ENCODE data around the gene ADGRB2.
A peak's percentile ranks its signal among the peaks of the same experiment; 100 is the strongest.

Gene ADGRB2

GRCh38 chr1:31797216-31797615 lies 33.1 kb upstream of the ADGRB2 start:
- no peak overlapping the region for H3K4me3 ChIP-seq (ENCODE audit: low read depth, low read length)

GRCh38 chr1:31796707-31797106 lies 32.6 kb upstream of the ADGRB2 start:
- Histone ChIP-seq H3K27me3 (no peaks in the 10 kb centered on the region), H3K9me3 (no peaks in the 10 kb centered on the region), H3K4me1 (no peaks in the 10 kb centered on the region), H3K36me3 (no peaks in the 10 kb centered on the region), H3K4me3 (ENCODE audit: low read depth, low read length) (no peak overlapping the region)
- no peak for TF ChIP-seq CTCF (IDR thresholded peaks at IDR 0.05; ENCODE audit: low read depth, low read length)
- DNase-seq = no peak

More at GRCh38 chr1:31797216-31797615, 33.1 kb upstream of the ADGRB2 start:
- no peaks in the 10 kb centered on the region for H3K36me3 ChIP-seq
- DNase-seq = no peak
- H3K27me3 ChIP-seq = no peaks in the 10 kb centered on the region
- TF ChIP-seq CTCF (IDR thresholded peaks at IDR 0.05; ENCODE audit: low read depth, low read length) = no peak
- no peaks in the 10 kb centered on the region for H3K4me1 ChIP-seq
- H3K9me3 ChIP-seq = no peaks in the 10 kb centered on the region

GRCh38 chr1:31795801-31796621 lies 31.9 kb upstream of the ADGRB2 start:
- DNase-seq = peak; percentile 70

GRCh38 chr1:31795096-31795675 lies 31.0 kb upstream of the ADGRB2 start:
- H3K36me3 ChIP-seq = no peaks in the 10 kb centered on the region
- H3K27me3 ChIP-seq = no peaks in the 10 kb centered on the region
- no peaks in the 10 kb centered on the region for H3K9me3 ChIP-seq
- no peak for DNase-seq
- H3K4me1 ChIP-seq = no peaks in the 10 kb centered on the region
- TF ChIP-seq CTCF (IDR thresholded peaks at IDR 0.05; ENCODE audit: low read depth, low read length) = no peak
- H3K4me3 ChIP-seq (ENCODE audit: low read depth, low read length) = no peak overlapping the region

More at GRCh38 chr1:31795801-31796621, 31.9 kb upstream of the ADGRB2 start:
- TF ChIP-seq CTCF (IDR thresholded peaks at IDR 0.05; ENCODE audit: low read depth, low read length) = no peak
- H3K36me3 ChIP-seq = no peaks in the 10 kb centered on the region
- no peaks in the 10 kb centered on the region for H3K27me3 ChIP-seq
- H3K9me3 ChIP-seq = no peaks in the 10 kb centered on the region
- H3K4me1 ChIP-seq = no peaks in the 10 kb centered on the region
- no peak overlapping the region for H3K4me3 ChIP-seq (ENCODE audit: low read depth, low read length)

- H3K9me3 ChIP-seq = no peaks in the 10 kb centered on the region
- no peak overlapping the region for H3K4me3 ChIP-seq (ENCODE audit: low read depth, low read length)
- H3K36me3 ChIP-seq = no peaks in the 10 kb centered on the region
- TF ChIP-seq CTCF (IDR thresholded peaks at IDR 0.05; ENCODE audit: low read depth, low read length) = no peak
- peaks cover 2% of the 10 kb centered on the region; the same call in 1 of the 2 replicates for H3K4me1 ChIP-seq
- H3K27me3 ChIP-seq = no peaks in the 10 kb centered on the region
- no peak for DNase-seq
Measured at GRCh38 chr1:31793586-31794285, 29.6 kb upstream of the ADGRB2 start.
